NAMALWA (cell line): ENCODE results near the gene FLT1.

ENCODE experiments used
- DNase-seq: peaks from one replicate; pipeline ENCODE4 v3.0.0-alpha.2; 2015; ENCODE audit warnings: low spot score

The FLT1 gene

DNA sequence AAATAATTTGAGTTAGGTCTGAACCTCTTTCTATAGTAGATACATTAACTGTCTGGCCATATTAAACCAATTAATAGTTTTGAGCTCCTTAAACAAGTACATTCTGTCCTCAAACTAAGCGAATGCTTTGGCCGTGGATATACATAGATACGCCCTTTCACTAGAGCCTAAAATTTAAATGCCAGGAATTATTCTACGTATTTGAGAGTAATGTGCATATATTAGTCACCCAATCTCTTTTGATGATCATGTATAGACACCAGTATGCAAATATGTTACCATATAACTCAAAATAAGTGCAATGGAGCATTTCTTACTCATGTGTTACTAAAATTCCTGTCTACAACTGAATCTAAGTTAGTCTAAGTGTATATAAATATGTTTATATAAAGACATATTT, 70.4 kb downstream of the FLT1 start:
- DNase-seq: no peak

- no peak for DNase-seq
Observed at GRCh38 chr13:28423010-28423409, 71.9 kb downstream of the FLT1 start.

DNA sequence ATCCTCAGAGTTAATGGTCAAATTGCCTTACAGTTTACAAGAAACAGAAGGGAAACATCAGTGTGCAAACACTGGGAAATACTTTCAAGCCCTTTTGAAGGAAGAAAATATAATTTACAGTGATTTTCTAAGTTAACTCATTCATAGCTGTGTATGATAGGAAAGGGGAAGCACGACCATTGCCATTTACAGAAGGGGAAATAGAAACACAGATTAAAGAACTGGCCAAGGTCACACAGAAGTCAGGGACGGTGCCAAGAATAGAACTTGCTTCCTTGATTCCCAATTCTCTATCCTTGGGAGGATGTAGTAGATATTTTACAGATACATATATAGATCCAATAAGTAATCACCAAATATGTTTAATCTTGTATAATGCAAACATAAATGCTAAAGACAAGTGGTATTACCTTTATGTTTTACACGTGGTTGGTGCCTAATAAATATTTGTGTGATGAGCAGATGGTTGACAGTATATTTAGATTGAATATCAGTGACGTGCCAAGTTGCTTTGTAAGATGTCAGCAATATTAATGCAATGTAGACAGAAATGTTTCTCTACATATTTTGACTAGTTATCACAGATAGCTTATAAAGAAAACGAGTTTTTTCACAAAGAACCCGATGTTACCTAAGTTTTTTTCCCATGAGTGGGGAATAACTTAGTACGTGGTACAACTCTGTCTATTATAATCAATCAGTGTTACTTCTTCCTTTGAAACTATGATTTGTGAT, 73.1 kb downstream of the FLT1 start:
- no peak for DNase-seq

DNA sequence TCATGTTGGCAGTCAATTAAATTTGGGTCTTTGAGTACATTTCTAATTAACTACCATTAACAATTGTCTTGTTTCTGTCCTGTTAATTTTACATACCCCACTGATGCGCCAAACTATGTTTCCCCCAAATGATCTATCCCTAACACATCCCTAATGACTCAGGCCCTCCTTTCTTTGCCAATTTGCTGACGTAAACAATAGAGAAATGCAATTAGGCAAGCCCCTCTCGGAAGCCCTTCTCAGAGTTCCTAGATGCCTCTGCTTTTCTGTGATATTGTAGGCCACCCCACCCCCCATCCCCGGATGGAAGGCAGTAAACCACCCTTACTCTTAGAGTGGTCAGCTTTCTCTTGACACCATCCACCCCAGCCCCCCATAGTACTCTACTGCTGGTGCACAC, 74.2 kb downstream of the FLT1 start:
- no peak for DNase-seq

DNA sequence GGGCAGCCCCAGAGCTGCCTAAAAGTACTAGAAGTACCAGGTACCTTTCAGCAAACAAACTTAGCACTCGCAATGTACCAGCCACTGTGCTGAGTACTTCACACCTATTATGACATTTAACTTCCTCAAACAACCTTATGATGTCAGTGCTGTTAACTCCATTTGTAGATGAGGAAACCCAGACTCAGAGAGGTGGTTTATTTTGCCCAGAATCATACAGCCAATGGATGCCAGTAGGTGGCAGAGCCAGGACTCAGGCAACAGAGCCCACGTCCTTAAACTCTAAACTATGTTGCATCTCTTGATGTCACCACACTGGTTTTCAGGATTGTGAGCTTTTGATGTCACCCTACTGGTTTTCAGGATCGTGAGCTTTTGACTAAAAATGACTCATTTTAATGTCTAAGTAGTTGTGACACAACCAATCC, 78.9 kb downstream of the FLT1 start:
- peak; percentile 27 for DNase-seq

DNA sequence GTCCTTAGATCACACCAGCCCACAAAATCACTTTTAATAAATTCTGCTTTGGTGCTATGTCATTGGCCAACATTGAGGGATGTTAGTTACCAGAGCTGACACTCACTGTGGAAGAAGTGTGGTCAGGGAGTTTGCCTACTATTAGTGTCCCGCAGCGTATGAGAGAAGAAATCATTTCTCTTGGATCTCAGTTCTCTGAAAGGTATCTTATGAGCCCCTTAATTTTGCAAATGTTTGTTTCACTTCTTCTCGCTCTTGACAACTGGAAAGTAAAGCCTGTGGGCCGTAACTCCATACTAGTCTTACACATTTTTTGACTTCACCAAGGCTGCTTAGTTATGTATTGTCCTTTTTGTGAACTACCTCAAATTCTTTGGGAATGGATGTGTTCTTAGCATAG, 80.9 kb downstream of the FLT1 start:
- DNase-seq: no peak

DNA sequence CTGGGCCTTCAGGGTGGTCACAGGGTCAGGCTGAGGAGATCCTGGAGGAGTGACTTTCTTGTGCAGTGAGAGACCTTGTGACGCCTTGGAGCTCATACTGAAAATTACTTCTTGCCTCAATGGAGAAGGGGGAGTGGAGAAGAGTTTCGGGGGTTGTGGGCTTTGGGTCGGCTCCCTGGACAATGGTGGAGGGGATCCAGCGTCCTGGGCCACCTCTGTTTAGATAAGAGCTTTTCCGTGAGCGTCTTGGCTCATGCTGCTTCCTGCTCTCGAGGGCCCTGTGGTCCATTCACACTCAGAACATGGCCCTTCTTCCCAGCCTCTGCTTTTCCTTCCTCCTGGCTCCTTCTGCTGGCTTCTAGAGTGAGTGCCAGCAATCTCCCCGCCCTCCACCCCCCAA, 81.9 kb downstream of the FLT1 start:
- DNase-seq: no peak

- DNase-seq: no peak
Observed at GRCh38 chr13:28411831-28412353, 83.0 kb downstream of the FLT1 start.

DNA sequence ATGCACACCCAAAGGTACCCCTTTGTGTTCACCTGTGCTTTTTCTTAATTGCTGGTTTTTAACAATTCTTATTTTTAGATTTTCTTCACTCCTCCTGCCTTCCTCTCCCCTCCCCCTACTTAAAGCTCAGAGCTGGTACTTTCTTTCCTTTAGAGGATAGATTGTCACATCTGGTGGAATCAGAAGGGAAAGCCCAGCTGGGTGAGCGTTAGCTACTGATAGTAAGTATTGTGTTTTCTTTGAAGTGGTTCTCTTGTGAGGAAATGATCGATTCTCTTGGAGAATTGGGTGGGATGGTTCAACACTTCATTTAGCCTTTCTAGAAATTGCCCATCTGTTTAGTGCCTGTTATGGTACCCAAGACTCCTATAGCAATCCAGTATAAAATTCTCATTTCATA, 84.8 kb downstream of the FLT1 start:
- DNase-seq: no peak

DNA sequence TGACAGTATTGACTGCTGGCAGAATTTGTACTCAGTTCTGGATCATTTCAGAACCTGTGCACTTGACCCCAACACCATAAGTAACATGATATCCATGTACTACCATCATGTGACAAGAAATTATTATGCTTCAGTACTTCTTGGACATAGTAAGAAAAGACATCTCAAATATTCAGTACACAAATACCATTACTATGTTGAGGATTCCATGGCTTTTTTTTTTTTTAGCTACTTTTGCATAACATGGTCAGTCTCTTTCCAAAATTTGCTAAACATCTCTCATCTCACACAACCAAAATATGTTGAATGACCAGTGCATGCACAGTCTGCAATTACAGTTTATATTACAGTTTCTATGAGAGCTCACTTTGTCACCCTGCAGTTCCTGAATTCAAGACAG, 85.3 kb downstream of the FLT1 start:
- DNase-seq: no peak

- DNase-seq: no peak
Observed at GRCh38 chr13:28408863-28409262, 86.1 kb downstream of the FLT1 start.

- DNase-seq: no peak
Observed at GRCh38 chr13:28408235-28408848, 86.6 kb downstream of the FLT1 start.

DNA sequence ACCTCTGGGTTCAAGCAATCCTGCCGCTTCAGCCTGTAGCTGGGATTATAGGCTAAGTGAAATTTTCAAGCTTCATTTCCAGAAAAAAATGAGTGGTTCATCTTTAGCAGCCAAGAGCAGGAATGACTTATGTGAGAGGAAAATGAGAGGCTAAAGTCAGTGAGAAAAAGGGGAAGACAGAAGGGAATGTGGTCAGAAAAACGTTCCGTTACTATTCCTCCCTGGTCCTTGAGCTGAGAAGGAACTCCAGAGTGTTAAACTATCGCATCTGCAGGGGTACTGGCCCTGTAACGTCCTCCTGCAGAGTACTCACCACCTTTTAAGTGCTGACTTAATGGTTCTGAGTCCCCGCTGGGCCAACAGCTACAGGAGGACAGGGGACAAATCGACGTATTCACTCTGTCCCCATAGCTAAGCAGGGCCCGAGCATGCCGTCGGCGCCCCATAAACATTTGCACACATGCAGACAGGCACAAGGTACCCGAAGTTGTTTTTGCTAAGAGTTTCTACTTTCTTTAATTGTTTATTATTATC, 88.1 kb downstream of the FLT1 start:
- DNase-seq: no peak

- no peak for DNase-seq
Observed at GRCh38 chr13:28402057-28402381, 92.9 kb downstream of the FLT1 start.

DNA sequence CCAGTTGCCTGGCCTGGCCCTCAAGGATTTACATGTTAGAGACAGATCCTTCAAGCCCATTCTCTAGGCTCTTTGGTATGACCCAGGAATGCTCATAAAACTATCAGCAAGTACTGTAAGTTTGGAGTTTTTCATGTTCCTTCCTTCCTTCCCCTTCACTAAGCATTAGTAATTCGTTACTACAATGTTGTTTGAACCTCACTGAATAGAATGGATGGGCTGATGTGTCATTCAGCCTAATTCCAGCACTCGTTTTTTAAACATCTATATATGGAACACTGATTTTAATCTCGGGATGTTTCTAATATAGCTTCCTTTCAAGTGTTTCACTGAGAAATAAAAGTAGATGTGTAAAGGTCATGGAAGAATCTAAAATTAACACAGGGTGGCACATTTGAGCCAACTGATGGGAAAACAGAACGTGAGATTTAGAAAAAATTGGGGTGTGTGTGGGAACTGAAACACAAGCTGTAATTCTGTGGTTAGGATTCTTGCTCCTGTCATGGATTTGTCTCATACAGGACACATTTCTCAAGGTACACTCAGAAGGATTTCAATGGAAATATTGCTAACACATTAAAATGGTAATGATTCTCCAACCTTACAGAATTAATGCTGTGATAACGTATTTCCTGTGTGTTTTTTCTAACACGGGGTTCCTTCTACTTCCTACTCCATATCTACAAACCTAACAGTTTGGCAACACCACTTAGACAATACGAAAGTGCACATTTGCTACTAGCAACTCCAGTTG, 93.4 kb downstream of the FLT1 start:
- no peak for DNase-seq

DNA sequence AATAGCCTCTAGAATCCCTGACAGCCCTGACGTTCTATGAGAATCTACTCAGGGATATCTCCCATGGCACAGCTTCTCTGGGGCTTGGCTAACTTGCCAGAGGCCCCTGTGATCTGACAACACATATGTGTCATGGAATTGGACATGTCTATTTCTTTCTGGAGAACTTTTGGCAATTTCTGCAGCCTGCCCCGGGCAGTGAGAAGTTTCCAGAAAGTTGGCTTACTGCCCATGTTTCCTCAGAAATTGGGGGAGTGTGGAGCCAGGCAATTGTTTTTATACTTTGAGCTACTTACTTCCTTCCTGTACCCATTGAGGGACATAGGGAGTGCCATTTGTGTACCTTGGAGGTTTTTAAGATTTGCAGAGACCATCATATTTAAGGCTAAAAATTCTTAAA, 98.9 kb downstream of the FLT1 start:
- no peak for DNase-seq

GRCh38 chr13:28394422-28394821, 100.5 kb downstream of the FLT1 start:
- no peak for DNase-seq

GRCh38 chr13:28392896-28393505, 101.9 kb downstream of the FLT1 start:
- DNase-seq: no peak

DNA sequence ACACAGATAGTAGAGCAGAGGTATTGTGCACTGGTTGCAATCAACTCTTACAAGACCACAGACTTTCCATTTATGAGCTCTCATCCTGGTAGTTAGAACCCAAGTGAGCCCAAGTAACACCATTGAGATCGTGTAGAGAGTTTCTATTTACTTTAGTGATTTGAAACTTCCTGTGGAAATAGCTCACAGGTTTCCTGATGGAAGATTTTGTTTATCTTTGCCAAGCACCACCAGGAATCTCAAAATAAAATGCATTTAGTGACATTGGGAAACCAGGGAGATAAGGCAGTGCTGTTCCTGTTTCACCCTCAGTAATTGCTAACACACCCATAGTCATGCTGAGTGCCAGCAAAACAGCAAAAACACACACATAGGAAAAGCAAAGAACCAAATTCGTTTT, 102.5 kb downstream of the FLT1 start:
- DNase-seq: no peak

DNA sequence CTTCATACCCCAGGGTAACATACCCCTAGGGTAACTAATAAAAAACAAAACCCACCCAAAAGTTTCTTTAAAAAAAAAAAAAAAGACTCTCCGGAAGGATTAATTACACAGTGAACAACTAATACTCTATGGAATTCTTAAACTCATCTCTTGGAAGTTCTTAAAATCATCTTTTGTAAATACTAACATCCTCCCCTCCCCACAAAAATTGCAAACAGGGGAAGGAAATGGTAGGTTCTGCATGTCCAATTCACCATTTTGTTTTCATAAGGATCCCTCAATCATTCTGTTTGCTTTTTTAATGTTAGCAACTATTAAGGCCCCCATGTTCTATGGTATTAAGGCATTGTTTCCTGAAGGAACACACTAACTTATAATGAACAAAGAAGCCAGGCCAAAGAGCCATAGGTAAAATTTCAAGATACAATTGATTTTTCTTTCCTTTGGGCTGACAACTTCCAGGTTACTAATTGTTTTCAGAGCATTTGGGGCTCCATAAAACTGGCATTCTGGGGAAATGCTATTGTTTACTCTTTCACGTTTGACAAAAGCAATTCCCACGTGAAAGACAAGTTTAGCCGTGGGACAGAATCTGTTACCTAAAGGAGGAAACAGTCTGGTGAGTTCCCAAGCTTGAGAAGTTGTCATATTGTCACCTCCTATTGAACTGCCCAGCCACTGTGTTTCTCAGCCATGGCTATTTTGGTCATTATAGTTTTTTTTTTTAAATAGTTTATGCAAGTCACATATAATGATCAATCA, 107.0 kb downstream of the FLT1 start:
- DNase-seq: no peak

DNA sequence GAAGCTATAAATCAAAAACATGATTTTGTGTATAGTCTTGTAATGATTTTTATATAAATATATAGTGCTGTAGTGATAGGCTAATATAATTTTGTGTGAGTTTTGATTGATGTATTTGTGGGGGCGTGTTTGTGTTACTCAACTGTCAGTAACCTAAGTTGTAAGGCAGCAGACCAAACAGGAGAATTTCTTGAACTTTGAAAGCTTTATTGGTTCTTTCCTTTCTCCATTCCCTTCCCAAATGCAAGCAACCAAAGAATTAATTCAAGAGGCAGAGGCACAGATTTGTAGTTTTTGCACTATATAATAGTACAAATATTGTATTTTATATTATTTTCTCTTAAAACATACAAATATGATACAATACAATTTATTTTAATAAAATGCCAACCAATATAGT, 109.6 kb downstream of the FLT1 start:
- DNase-seq: no peak

DNA sequence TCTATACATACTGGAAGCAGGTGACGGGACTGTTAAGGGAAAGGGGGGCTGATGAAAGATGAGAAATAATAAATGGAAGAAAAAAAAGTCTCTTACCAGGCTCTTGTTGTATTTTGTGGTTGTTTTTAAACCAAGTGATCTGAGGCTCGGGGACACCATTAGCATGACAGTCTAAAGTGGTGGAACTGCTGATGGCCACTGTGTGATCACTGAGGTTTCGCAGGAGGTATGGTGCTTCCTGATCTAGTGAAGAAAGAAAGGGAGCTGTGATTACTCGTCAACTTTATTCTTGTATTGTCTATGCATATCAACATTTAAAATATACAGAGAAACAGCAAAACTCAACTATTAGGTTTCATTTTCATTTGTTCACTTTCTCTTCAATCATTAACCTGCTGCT, 110.1 kb downstream of the FLT1 start:
- DNase-seq: no peak
